Myometrial cell (primary cell): ENCODE results near the gene PRPF18. TPM values are rescaled to one million over a fixed set of nuclear protein-coding genes. Genes with fewer than 3 reads are reported as not detected.

Source experiments
- total RNA-seq: library from RNA; depleted of rRNA; stranded (reverse); fragments of >200 nt; gene quantifications from 2 replicates; pipeline ENCODE4 v1.2.3, GENCODE V29; 2015

Gene PRPF18
- 16.1 and 20.9 TPM in 2 replicates for total RNA-seq

GRCh38 chr10:13586676-13587355 is at the start of gene PRPF18:
Gene PRPF18 (plus strand): TSS chr10:13586965. CDS start chr10:13587087, 122 bp downstream.

Other genes starting within 250 kb of the PRPF18 start
- 29.7 and 36.3 TPM in 2 replicates for gene SEPHS1, start 238.7 kb upstream of the PRPF18 start, total RNA-seq
- 0.29 and 1.6 TPM in 2 replicates for gene BEND7, start 58.0 kb upstream of the PRPF18 start, total RNA-seq